NCI-H2196 treated with DMSO at 0.1 percent for 48 hours (cell line): ENCODE measurements around the gene PTPN18.
"Not testable (repeated sequence)": the region's sequence is repeated elsewhere in the genome, so short reads cannot be mapped to it uniquely, and the experiment has no call there.

Experiments
- DNase-seq: peaks from one replicate; lab custom pipeline; 2025; ENCODE audit not compliant: unreplicated experiment; lab: John Stamatoyannopoulos, UW

Gene PTPN18

GRCh38 chr2:130355578-130356431, at the start of gene PTPN18:
PTPN18 (plus strand) TSS chr2:130356056; CDS start chr2:130356108, 52 bp downstream.
- peak; percentile 78 for DNase-seq

- no peak for DNase-seq
Measured at GRCh38 chr2:130307850-130308249, 48.0 kb upstream of the PTPN18 start.

- DNase-seq, result no peak
Measured at GRCh38 chr2:130310881-130311280, 45.0 kb upstream of the PTPN18 start.

GRCh38 chr2:130313812-130314334, 42.0 kb upstream of the PTPN18 start:
- DNase-seq, result no peak

DNA sequence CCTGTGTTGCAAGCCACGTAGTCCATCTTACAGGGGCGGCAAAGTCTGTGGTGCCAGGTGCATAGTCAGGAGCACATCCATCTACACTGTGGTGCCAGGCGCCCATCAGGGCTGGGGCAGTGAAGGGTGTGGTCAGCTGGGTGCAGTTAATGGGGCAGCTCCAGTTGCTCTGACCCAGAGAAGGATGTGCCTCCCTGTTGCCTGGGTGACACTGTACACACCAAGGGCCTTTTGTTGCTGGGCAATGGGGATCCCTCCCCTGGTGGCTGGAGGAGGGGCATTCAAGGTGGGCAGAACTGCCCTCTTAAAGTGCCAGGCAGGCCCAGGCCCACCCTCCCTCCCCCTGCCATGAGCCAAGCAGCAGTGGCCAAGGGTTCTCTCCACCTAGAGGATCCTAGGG, 41.5 kb upstream of the PTPN18 start:
- DNase-seq, result no peak

GRCh38 chr2:130316596-130316995, 39.3 kb upstream of the PTPN18 start:
- DNase-seq, result no peak

DNA sequence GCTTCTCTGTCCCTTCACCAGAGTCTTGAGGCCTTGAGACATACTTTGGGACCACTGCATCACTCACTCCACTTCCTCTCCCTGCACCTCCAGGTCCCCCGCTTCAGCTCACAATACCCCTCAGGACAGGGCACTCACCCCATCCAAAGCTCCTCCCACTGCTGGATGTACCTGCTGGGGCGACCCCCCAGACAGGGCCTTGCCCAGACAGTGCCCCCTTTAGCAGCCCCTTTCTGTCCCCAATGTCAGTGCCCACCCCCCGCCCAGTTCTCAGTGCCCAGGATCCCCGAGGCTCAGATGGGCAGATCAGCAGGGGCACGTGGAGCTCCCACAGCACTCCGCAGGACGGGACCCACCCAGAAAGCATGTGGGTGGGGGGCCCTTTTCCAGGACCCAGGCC, 37.0 kb upstream of the PTPN18 start:
- DNase-seq, result no peak

GRCh38 chr2:130319536-130319935, 36.3 kb upstream of the PTPN18 start:
- no peak for DNase-seq

DNA sequence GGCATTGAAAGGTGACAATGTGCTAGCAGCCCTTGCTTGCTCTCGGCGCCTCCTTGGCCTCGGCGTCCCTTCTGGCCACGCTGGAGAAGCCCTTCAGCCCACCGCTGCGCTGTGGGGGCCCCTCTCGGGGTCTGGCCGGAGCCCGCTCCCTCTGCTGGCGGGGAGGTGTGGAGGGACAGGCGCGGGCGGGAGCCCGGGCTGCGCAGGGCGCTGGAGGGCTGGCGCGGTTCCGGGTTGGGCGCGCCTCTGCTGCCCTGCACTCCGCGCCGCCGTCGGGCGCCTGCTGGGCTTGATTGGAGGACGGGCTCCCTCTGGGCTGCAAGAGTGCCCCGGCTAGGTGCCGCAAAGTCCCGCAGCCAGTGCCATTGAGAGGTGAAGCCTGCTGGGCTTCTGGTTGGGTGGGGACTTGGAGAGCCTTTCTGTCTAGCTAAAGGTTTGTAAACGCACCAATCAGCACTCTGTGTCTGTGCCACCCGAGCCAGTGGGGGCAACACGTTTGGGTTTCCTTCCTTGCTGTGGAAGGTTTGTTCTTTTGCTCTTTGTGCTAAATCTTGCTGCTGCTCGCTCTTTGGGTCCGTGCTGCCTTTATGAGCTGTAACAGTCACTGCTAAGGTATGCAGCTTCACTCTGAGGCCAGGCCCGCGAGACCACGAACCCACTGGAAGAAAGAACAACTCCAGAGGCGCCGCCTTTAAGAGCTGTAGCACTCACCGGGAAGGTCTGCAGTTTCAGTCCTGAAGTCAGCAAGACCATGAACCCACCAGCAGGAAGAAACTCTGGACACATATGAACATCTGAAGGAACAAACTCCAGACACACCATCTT, 27.9 kb upstream of the PTPN18 start:
- no peak for DNase-seq

GRCh38 chr2:130328710-130329109, 27.1 kb upstream of the PTPN18 start:
- no peak for DNase-seq

- DNase-seq, result peak; percentile 24
Measured at GRCh38 chr2:130332271-130333073, 23.4 kb upstream of the PTPN18 start.

- not testable (repeated sequence) for DNase-seq
Measured at GRCh38 chr2:130333253-130333652, 22.6 kb upstream of the PTPN18 start.

DNA sequence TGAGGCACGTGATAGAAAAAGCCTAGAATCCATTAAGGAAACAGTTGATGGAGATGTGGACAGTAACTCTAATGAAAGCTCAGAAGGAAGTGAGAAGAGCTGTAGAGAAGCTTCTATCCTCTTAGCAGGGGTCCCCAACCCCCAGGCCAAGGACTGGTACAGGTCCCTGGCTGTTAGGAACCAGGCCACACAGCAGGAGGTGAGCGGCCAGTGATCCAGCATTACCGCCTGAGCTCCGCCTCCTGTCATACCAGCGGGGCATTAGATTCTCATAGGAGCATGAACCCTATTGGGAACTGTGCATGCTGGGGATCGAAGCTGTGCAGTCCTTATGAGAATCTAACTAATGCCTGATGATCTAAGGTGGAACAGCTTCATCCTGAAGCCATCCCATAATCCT, 21.8 kb upstream of the PTPN18 start:
- no peak for DNase-seq

DNA sequence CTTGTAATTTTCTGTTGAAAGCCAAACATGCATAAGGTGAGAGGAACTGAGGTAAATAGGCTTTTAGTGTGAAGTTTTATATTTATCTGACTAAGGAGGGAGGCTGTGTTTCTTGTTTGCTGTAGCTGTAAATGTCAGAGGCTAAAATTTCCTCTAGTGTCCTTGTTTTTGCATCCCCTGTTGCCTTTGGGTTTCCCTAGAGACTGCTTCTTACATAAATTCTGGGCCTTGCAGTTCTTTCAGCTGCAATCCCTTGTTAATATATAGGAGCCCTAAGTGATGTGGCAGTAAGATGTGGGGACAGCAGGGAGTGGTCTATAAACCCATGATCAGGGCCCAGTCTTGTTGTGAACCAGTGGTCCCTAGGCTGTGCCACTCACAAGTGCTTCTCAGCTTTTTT, 20.6 kb upstream of the PTPN18 start:
- no peak for DNase-seq

DNA sequence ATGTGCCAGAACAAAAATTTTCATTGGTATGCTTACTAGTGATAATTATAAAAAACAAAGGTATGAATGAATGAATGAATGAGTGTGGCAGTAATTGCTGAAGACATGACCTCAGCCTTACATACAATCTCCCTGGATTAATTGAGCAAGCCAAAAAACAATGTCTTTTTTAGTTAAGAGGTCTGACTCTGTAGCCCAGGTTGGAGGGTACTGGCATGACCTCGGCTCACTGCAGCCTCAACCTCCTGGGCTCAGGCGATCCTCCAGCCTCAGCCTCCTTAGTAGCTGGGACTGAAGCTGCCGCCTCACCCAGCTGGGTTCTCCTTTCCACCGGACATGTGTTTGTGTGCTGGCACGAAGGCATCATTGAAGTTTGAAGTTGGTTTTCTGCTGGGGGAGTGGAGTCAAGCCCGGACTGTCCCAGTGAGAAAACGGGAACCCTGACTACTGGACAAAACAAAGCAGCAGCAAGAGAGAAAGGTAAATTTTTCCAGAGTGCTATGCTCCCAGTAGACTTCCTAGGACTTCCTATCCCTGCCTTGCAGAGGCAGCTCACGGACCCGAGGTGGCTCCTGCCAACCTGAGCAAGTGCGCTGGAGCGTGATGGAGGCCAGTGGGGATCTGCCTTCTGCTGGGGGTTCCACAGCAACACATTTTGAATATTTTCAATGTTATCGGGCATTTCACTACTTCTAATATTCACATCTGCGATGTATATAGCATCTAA, 19.5 kb upstream of the PTPN18 start:
- DNase-seq, result no peak

- DNase-seq, result peak; percentile 28
Measured at GRCh38 chr2:130336877-130337734, 18.8 kb upstream of the PTPN18 start.

- no peak for DNase-seq
Measured at GRCh38 chr2:130337735-130338325, 18.0 kb upstream of the PTPN18 start.

DNA sequence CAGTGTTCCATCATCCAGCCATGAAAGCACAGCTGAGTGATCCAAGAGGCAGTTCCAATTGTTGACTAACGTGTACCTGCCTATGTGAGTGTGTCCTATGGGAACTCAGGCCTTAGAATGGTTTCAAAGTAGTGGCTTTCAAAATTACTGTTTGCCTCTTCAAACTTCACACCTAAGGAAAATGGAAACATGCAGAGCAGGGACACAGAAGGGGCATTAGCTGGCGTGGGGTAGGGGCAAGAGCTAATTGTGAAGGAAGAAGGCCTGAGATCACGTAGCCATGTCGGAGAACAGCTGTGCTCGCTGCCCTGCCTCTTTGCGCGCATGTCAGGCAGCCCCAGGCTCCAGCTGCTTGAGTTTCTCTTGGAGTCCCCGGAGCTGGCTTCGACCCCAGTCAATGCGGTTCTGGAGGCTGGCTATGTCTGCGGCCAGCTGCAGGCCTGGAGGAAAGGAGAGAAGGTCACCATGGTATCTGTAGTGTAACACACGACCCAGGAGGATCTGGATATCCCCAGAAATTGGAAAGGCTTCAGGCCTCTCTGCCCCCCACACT, 17.0 kb upstream of the PTPN18 start:
- no peak for DNase-seq
